ENCODE measurements around the gene ELP2.

DNA sequence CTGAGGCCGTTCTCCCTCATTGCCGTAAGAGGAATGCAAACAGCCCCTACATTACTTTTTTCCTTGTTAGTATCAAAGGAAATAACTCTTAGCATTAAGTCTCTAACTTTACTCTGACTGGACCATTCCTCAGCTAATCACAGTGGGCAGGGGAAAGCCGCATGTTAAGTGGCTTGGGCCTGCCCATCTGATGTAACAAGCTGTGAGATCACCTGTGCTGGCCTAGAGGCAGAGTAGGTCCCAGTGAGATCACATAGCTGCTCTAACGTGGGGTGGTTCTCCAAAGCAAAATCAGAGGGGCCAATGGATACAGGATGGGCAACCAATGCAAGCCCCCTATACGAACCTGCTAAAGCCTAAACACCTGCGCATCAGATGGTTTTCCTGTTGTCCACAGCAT is 51.7 kb downstream of the ELP2 start:
- TF ChIP-seq, protein P1, sequence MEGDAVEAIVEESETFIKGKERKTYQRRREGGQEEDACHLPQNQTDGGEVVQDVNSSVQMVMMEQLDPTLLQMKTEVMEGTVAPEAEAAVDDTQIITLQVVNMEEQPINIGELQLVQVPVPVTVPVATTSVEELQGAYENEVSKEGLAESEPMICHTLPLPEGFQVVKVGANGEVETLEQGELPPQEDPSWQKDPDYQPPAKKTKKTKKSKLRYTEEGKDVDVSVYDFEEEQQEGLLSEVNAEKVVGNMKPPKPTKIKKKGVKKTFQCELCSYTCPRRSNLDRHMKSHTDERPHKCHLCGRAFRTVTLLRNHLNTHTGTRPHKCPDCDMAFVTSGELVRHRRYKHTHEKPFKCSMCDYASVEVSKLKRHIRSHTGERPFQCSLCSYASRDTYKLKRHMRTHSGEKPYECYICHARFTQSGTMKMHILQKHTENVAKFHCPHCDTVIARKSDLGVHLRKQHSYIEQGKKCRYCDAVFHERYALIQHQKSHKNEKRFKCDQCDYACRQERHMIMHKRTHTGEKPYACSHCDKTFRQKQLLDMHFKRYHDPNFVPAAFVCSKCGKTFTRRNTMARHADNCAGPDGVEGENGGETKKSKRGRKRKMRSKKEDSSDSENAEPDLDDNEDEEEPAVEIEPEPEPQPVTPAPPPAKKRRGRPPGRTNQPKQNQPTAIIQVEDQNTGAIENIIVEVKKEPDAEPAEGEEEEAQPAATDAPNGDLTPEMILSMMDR (IDR thresholded peaks at IDR 0.05; ENCODE audit: poor library complexity) = no peak
- TF ChIP-seq EZH2 (IDR thresholded peaks at IDR 0.05; ENCODE audit: borderline replicate concordance) = no peak
- no peak for TF ChIP-seq EZH2phosphoT487 (IDR thresholded peaks at IDR 0.05; ENCODE audit: low read depth, severe bottlenecking, unreplicated experiment)

Data from hepatocyte (in vitro differentiated cells).